IMR-90 (cell line): ENCODE measurements around the gene SENP5. TPM values are rescaled to one million over a fixed set of nuclear protein-coding genes. Genes with fewer than 3 reads are reported as not detected.

ENCODE experiments used
- ATAC-seq: fragments of 200-7000 bp; cut with Tn5 transposase; 2 replicates; pipeline ENCODE4 v1.9.1; 2020; ENCODE audit warnings: low read depth, mild to moderate bottlenecking, moderate library complexity
- Bru-seq: library from RNA; stranded (reverse); fragments of 400-500 nt; gene quantifications from one replicate; lab custom pipeline; 2021; lab: Mats Ljungman, UMichigan
- BruChase-seq, 2 experiments: library from RNA; stranded (reverse); fragments of 400-500 nt; gene quantifications; one replicate each; lab custom pipeline; 2021; lab: Mats Ljungman, UMichigan
- BruUV-seq: library from RNA; stranded (reverse); fragments of 400-500 nt; replicated peaks from 2 replicates; lab custom pipeline; 2021; lab: Mats Ljungman, UMichigan
- CTCF ChIA-PET: fragments of 300-600 bp; formaldehyde crosslinking; extraction: SDS; loops from one replicate; lab custom pipeline; 2021; ENCODE audit warnings: antibody characterized with exemption; lab: Yijun Ruan, JAX
- POLR2A ChIA-PET: fragments of 300-600 bp; sonication (Branson Sonifier 250); formaldehyde crosslinking; loops from one replicate; lab custom pipeline; 2022; ENCODE audit warnings: antibody characterized with exemption; ENCODE audit not compliant: unreplicated experiment; lab: Charles Lee
- DNase-seq: peaks from one replicate; pipeline ENCODE4 v3.0.0; 2013
- H2AFZ ChIP-seq: replicated peaks from 2 replicates; pipeline ENCODE3; 2013; ENCODE audit warnings: low read length, mild to moderate bottlenecking; ENCODE audit not compliant: poor library complexity
- H2AK5ac ChIP-seq: 2 replicates; pipeline ENCODE4 v1.6.1; 2013; ENCODE audit warnings: low read depth, low read length, inconsistent platforms
- H2AK9ac ChIP-seq: replicated peaks from 2 replicates; pipeline ENCODE3; 2013; ENCODE audit warnings: mild to moderate bottlenecking, low read depth, low read length, moderate library complexity; ENCODE audit not compliant: poor library complexity
- H2BK120ac ChIP-seq: 2 replicates; pipeline ENCODE4 v1.6.1; 2013; ENCODE audit warnings: low read depth, low read length, inconsistent platforms
- H2BK15ac ChIP-seq: 3 replicates; pipeline ENCODE4 v1.6.1; 2013; ENCODE audit warnings: low read depth, low read length, inconsistent platforms
- H2BK20ac ChIP-seq: 2 replicates; pipeline ENCODE4 v1.6.1; 2013; ENCODE audit warnings: low read depth, mild to moderate bottlenecking, inconsistent platforms, low read length, moderate library complexity
- H2BK5ac ChIP-seq: 2 replicates; pipeline ENCODE4 v1.6.1; 2013; ENCODE audit warnings: mild to moderate bottlenecking, low read depth, low read length, inconsistent platforms; ENCODE audit not compliant: poor library complexity, severe bottlenecking
- H3K14ac ChIP-seq: replicated peaks from 2 replicates; pipeline ENCODE4 v1.6.1; 2013; ENCODE audit warnings: low read depth, low read length, inconsistent platforms
- H3K18ac ChIP-seq: 2 replicates; pipeline ENCODE4 v1.6.1; 2013; ENCODE audit warnings: low read depth, low read length, control low read depth
- H3K23ac ChIP-seq: 2 replicates; pipeline ENCODE4 v1.6.1; 2013; ENCODE audit warnings: low read depth, low read length, inconsistent platforms
- H3K27ac ChIP-seq: 2 replicates; pipeline ENCODE4 v1.5.1; 2013; ENCODE audit warnings: mild to moderate bottlenecking, control low read depth, low read length; ENCODE audit not compliant: insufficient read depth
- H3K27me3 ChIP-seq: 2 replicates; pipeline ENCODE4 v1.6.1; 2013; ENCODE audit warnings: low read length; ENCODE audit not compliant: control insufficient read depth, insufficient read depth
- H3K36me3 ChIP-seq: 2 replicates; pipeline ENCODE4 v1.6.1; 2013; ENCODE audit warnings: low read length, mixed read lengths; ENCODE audit not compliant: control insufficient read depth, insufficient read depth
- H3K4ac ChIP-seq: 2 replicates; pipeline ENCODE4 v1.6.1; 2013; ENCODE audit warnings: low read depth, low read length, inconsistent platforms
- H3K4me1 ChIP-seq: 2 replicates; pipeline ENCODE4 v1.6.1; 2013; ENCODE audit warnings: low read length, mixed read lengths; ENCODE audit not compliant: control insufficient read depth, insufficient read depth
- H3K4me2 ChIP-seq: 2 replicates; pipeline ENCODE4 v1.6.1; 2013; ENCODE audit warnings: low read depth, mild to moderate bottlenecking, control low read depth, low read length, moderate library complexity
- H3K4me3 ChIP-seq: 2 replicates; pipeline ENCODE4 v1.5.1; 2013; ENCODE audit warnings: low read depth, mild to moderate bottlenecking, control low read depth, low read length, moderate library complexity; ENCODE audit not compliant: insufficient read depth
- H3K56ac ChIP-seq: 2 replicates; pipeline ENCODE4 v1.6.1; 2013; ENCODE audit warnings: low read length, inconsistent platforms; ENCODE audit not compliant: insufficient read depth; ENCODE audit errors: extremely low read depth
- H3K79me1 ChIP-seq, 2 experiments: 2 replicates each; pipeline ENCODE4 v1.6.1; 2013; ENCODE audit warnings: low read length in 2 of 2, inconsistent platforms in 1 of 2, low read depth in 1 of 2
- H3K9ac ChIP-seq: 2 replicates; pipeline ENCODE4 v1.6.1; 2013; ENCODE audit warnings: low read depth, low read length, control low read depth
- H3K9me1 ChIP-seq: 2 replicates; pipeline ENCODE4 v1.6.1; 2013; ENCODE audit warnings: low read length, inconsistent platforms; ENCODE audit not compliant: insufficient read depth
- H3K9me3 ChIP-seq: 2 replicates; pipeline ENCODE4 v1.6.1; 2013; ENCODE audit warnings: low read length; ENCODE audit not compliant: control insufficient read depth, insufficient read depth
- H4K20me1 ChIP-seq: 2 replicates; pipeline ENCODE4 v1.6.1; 2013; ENCODE audit warnings: low read length, inconsistent platforms; ENCODE audit not compliant: insufficient read depth
- H4K5ac ChIP-seq: 2 replicates; pipeline ENCODE4 v1.6.1; 2013; ENCODE audit warnings: mild to moderate bottlenecking, low read depth, low read length, control low read depth
- H4K8ac ChIP-seq, 2 experiments: 2 replicates each; pipeline ENCODE4 v1.6.1; 2013; ENCODE audit warnings: low read depth in 2 of 2, low read length in 2 of 2, control low read depth in 1 of 2, inconsistent platforms in 1 of 2
- H4K91ac ChIP-seq: 2 replicates; pipeline ENCODE4 v1.6.1; 2013; ENCODE audit warnings: low read depth, low read length, inconsistent platforms; ENCODE audit not compliant: insufficient read depth
- BHLHE40 ChIP-seq: fragments of 150-350 bp; IDR thresholded peaks from 2 replicates; pipeline ENCODE4 v1.6.1; 2016; ENCODE audit warnings: mild to moderate bottlenecking, low read depth, low read length
- CEBPB ChIP-seq: IDR thresholded peaks from 2 replicates; pipeline ENCODE4 v1.6.1; 2012; ENCODE audit warnings: low read depth, low read length, improper control_type of control experiment
- CHD1 ChIP-seq: IDR thresholded peaks from 2 replicates; pipeline ENCODE4 v1.6.1; 2012; ENCODE audit warnings: low read depth, low read length, improper control_type of control experiment
- CTCF ChIP-seq: conservative IDR thresholded peaks from 2 replicates; pipeline ENCODE4 v1.5.1; 2012; ENCODE audit warnings: mild to moderate bottlenecking, low read depth, low read length, improper control_type of control experiment
- FOS ChIP-seq: fragments of 150-350 bp; IDR thresholded peaks from 2 replicates; pipeline ENCODE4 v1.6.1; 2016; ENCODE audit warnings: low read depth, low read length
- MAFK ChIP-seq: IDR thresholded peaks from 2 replicates; pipeline ENCODE4 v1.6.1; 2012; ENCODE audit warnings: low read depth, low read length, improper control_type of control experiment
- MAZ ChIP-seq: IDR thresholded peaks from 2 replicates; pipeline ENCODE4 v1.6.1; 2012; ENCODE audit warnings: low read depth, mild to moderate bottlenecking, low read length, improper control_type of control experiment, moderate library complexity, borderline replicate concordance
- MXI1 ChIP-seq: IDR thresholded peaks from 2 replicates; pipeline ENCODE4 v1.6.1; 2012; ENCODE audit warnings: low read depth, mild to moderate bottlenecking, low read length, moderate library complexity, borderline replicate concordance
- NFE2L2 ChIP-seq: fragments of 150-350 bp; IDR thresholded peaks from 2 replicates; pipeline ENCODE4 v1.6.1; 2016; ENCODE audit warnings: low read depth, mild to moderate bottlenecking, low read length
- POLR2A ChIP-seq: IDR thresholded peaks from 2 replicates; pipeline ENCODE4 v1.6.1; 2012; ENCODE audit warnings: mild to moderate bottlenecking, low read depth, low read length
- RCOR1 ChIP-seq: IDR thresholded peaks from 2 replicates; pipeline ENCODE4 v1.6.1; 2012; ENCODE audit warnings: mild to moderate bottlenecking, low read length, improper control_type of control experiment; ENCODE audit not compliant: insufficient replicate concordance
- RFX5 ChIP-seq: IDR thresholded peaks from 2 replicates; pipeline ENCODE4 v1.8.0; 2012; ENCODE audit warnings: low read depth, mild to moderate bottlenecking, low read length, moderate library complexity
- USF2 ChIP-seq: fragments of 150-350 bp; IDR thresholded peaks from 2 replicates; pipeline ENCODE4 v1.6.1; 2017; ENCODE audit warnings: mild to moderate bottlenecking, antibody characterized with exemption, low read length, low read depth
- whole genome bisulfite sequencing, 2 experiments: methylation state at CpG; one replicate each; pipeline versions ENCODE4 v1.1.5 to v1.1.7; 2013; ENCODE audit warnings: missing lambda C conversion rate in 2 of 2; ENCODE audit not compliant: insufficient read length in 1 of 2; ENCODE audit errors: extremely low coverage in 2 of 2; 5-methylcytosine and 5-hydroxymethylcytosine counted together
- dilution Hi-C: fragments of 300-500 bp; cut with HindIII; formaldehyde crosslinking; loops from one replicate; pipeline ENCODE4 v1.14.3; 2018; ENCODE audit warnings: low sequenced_read_pairs; ENCODE audit not compliant: unreplicated experiment
- in situ Hi-C: fragments of 300-500 bp; cut with MboI; formaldehyde crosslinking; loops from 3 replicates; pipeline ENCODE4 v1.14.3; 2019; ENCODE audit warnings: low sequenced_read_pairs, inconsistent platforms, mixed read lengths
- intact Hi-C: fragments of 100-400 bp; cut with micrococcal nuclease; formaldehyde crosslinking; loops from 2 replicates; pipeline ENCODE4 v1.10.0; 2022
- long read RNA-seq: library from polyadenylated mRNA; unstranded; transcript quantifications from one replicate; pipeline ENCODE4 v2.0.0, GENCODE V29; 2021; ENCODE audit not compliant: unreplicated experiment
- polyA plus RNA-seq, 3 experiments: library from polyadenylated mRNA; depleted of rRNA; stranded (reverse); fragments of >200 nt; gene quantifications; 2 replicates each; pipeline ENCODE4 v1.2.3, GENCODE V29; 2012; ENCODE audit warnings: low replicate concordance in 1 of 3
- total RNA-seq: library from RNA; depleted of rRNA; stranded (reverse); fragments of >200 nt; gene quantifications from 2 replicates; pipeline ENCODE4 v1.2.3, GENCODE V29; 2012; rRNA removed

SENP5 gene
- 44.4 and 45.5 TPM in 2 replicates for total RNA-seq
- 6.2 and 7.4 TPM in 2 replicates for polyA plus RNA-seq (2012; rRNA removed)
- polyA plus RNA-seq (2012; cell fraction: cytosol; rRNA removed) = 1.6 and 1.8 TPM in 2 replicates
- 3.2 and 16.0 TPM in 2 replicates for polyA plus RNA-seq (2012; cell fraction: nucleus; rRNA removed; ENCODE audit: low replicate concordance)
- Bru-seq, nascent RNA = percentile 91 among the genes with signal in this experiment
- BruChase-seq, experiment 1, labeled RNA remaining after a 6-hour chase = percentile 94 among the genes with signal in this experiment
- BruChase-seq, experiment 2, labeled RNA remaining after a 2-hour chase = percentile 94 among the genes with signal in this experiment
- long read RNA-seq, full-length matches to known transcripts = 12 of 23 reads
- long read RNA-seq, partial matches to known transcripts = 4 of 23 reads
- long read RNA-seq, other reads (novel, unspliced or antisense) = 7 of 23 reads

GRCh38 chr3:196867507-196868296 lies at the start of gene SENP5:
Gene SENP5, plus strand, starts transcription at chr3:196867920. Its CDS starts 17,262 bp downstream, at chr3:196885182.
- Histone ChIP-seq H4K8ac (peak within 1 kb of the TSS; percentile 99 to 100), H3K18ac (peak within 1 kb of the TSS; percentile 70), H4K91ac (peak within 1 kb of the TSS; percentile 77), H3K27ac (peak within 1 kb of the TSS; percentile 96), H3K36me3 (no peaks in the 10 kb centered on the region), H3K56ac (peak within 1 kb of the TSS; percentile 83), H3K79me1 (peaks cover 6 to 30% of the 10 kb centered on the region in 2 experiments; a peak in 3 of 4 replicates), H2BK120ac (no peak within 1 kb of the TSS), H3K9me3 (no peaks in the 10 kb centered on the region), H2AFZ (peak within 1 kb of the TSS; percentile 99), H3K27me3 (no peaks in the 10 kb centered on the region), H2AK9ac (peak within 1 kb of the TSS; percentile 91), H2BK5ac (peak within 1 kb of the TSS; percentile 85), H3K9ac (peak within 1 kb of the TSS; percentile 95), H3K9me1 (0 out of 2 replicates have a peak, but pooled peaks cover 3% of the 10 kb centered on the region), H3K23ac (peak within 1 kb of the TSS; percentile 88), H2BK20ac (no peak within 1 kb of the TSS), H3K4ac (peak within 1 kb of the TSS; percentile 88), H3K14ac (peak within 1 kb of the TSS; percentile 96), H4K5ac (peak within 1 kb of the TSS; percentile 91), H3K4me3 (peak within 1 kb of the TSS; percentile 92), H4K20me1 (peaks cover 41% of the 10 kb centered on the region), H3K4me1 (peaks cover 4% of the 10 kb centered on the region), H2AK5ac (peak within 1 kb of the TSS; percentile 78), H3K4me2 (peak within 1 kb of the TSS; percentile 96), H2BK15ac (no peak within 1 kb of the TSS)
- WGBS, 2 experiments = 0% methylated on average over 28 of the region's 93 CpGs; no CpG with 5 or more reads in 1 of the 2 experiments
- DNase-seq (peak; percentile 86), ATAC-seq (peak; percentile 96)
- dilution Hi-C loops (no loop called here), intact Hi-C loops (loop anchor here (1.0 to 5.0 kb wide), 2 partner anchors 8 to 75 kb away; partner anchors contain the start of gene NCBP2), in situ Hi-C loops (no loop called here)
- ChIA-PET CTCF (no interaction called here), POLR2A (no interaction called here)
- no TSS peak for BruUV-seq
- TF ChIP-seq POLR2A (peak; percentile 97), MAFK (no peak), CHD1 (no peak), MAZ (no peak; the same call in 1 of the 2 replicates), NFE2L2 (no peak), CTCF (no peak), USF2 (no peak), RCOR1 (no peak), CEBPB (no peak), FOS (no peak), BHLHE40 (no peak), RFX5 (no peak), MXI1 (0 out of 2 replicates have a peak, but pooled peaks have one; percentile 10)
